Left lobe of liver (tissue), 1 donor: ENCODE results near the gene TDRD1. TPM values are rescaled to one million over a fixed set of nuclear protein-coding genes. Genes with fewer than 3 reads are reported as not detected.

ENCODE experiments used
- total RNA-seq: library from RNA; stranded (reverse); gene quantifications from one replicate; pipeline ENCODE4 v1.2.1, GENCODE V29; 2021
- donor health status: DM: no; HTN: yes; CAD: no.

The TDRD1 gene
- total RNA-seq, 1 donor from 2014 or later = 0.05 TPM

Other genes starting within 250 kb of the TDRD1 start
- 0.10 TPM for gene ADRB1, start 135.5 kb upstream of the TDRD1 start, total RNA-seq
- 5.6 TPM for gene CCDC186, start 5.2 kb upstream of the TDRD1 start, total RNA-seq
- 0.05 TPM for gene VWA2, start 59.9 kb downstream of the TDRD1 start, total RNA-seq
- 1.3 TPM for gene AFAP1L2, start 225.1 kb downstream of the TDRD1 start, total RNA-seq